HG03342 (cell line): ENCODE measurements around the gene CTBP2.

Experiments
- ATAC-seq: cut with Tn5 transposase; IDR thresholded peaks from one replicate; pipeline ENCODE4 v1.9.1; 2021; ENCODE audit warnings: mild to moderate bottlenecking, moderate library complexity; ENCODE audit not compliant: unreplicated experiment

Gene CTBP2

GRCh38 chr10:125159932-125160855, at the start of gene CTBP2:
Gene CTBP2 (minus strand): TSS chr10:125160563.
- no peak for ATAC-seq

- ATAC-seq, result no peak
Observed at GRCh38 chr10:125209591-125210355, 49.4 kb upstream of the CTBP2 start.

DNA sequence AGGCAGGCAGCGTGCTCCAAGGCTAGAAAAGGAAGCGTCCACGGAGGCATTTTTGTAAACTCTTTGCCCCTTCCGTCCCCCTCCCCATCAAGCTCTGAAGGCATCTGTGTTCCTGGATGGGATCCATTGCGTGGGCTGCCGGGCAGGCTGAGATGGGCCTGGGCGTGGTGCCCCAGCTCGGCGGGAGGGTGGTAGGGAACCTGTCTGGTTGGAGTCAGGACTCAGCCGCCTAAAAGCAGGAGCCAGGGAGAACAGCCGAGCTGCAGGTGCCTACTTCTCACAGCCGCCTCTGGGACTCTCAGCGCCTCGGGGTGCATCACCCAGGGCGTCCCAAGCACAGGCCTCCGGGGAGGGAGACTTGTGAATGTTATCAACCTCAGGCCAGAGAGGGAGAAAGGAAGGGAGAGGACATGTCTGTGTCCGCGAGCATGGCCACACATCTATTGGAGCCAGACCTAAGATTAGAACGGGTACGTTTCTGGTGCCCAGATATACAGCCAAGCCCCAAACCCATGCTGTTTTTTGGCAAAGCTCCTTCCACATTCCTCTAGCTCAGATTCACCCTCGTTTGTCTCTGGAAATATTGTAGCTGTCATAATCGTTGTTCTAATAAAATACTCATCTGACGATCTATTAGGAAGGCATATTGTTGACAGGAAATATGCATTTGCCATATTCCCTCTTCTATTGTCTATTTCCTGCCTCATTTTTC, 48.6 kb upstream of the CTBP2 start:
- no peak for ATAC-seq

GRCh38 chr10:125206623-125207022, 46.3 kb upstream of the CTBP2 start:
- no peak for ATAC-seq

DNA sequence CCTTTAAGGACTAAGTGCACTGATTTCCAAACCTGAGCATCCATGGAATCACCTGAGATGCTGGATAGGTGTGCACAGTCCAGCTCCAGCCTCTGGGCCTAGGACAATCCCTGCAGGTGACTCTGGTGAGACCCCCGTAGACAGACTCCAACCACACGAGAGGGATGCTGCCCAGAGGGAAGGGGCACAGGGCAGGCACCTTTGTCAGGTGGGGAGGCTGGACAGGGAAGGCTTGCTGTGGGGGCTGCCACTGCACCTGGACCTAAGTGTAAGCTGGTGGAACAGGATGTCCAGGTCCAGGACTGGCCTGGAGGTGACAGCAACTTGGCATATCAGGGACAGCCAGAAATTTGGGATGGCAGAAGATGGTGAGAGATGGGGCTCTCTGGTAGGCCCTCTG, 45.1 kb upstream of the CTBP2 start:
- no peak for ATAC-seq

DNA sequence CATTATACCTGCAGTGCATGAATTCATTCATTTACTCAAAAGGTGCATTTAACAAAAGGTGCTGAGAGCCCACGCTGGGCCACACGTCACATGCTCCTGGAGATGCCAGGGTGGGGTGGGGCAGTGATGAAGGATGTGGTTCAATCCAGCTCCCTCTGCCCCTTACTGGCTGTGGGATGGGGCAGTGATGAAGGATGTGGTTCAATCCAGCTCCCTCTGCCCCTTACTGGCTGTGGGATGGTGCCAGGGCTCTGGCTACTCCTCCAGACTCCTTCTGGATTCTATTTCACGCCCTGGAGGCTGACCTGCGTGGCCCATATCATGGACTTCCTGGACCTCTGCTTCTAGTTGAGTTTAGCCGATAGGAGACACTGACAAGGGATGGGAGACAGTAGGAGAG, 44.0 kb upstream of the CTBP2 start:
- no peak for ATAC-seq

- no peak for ATAC-seq
Observed at GRCh38 chr10:125203186-125203800, 42.9 kb upstream of the CTBP2 start.

DNA sequence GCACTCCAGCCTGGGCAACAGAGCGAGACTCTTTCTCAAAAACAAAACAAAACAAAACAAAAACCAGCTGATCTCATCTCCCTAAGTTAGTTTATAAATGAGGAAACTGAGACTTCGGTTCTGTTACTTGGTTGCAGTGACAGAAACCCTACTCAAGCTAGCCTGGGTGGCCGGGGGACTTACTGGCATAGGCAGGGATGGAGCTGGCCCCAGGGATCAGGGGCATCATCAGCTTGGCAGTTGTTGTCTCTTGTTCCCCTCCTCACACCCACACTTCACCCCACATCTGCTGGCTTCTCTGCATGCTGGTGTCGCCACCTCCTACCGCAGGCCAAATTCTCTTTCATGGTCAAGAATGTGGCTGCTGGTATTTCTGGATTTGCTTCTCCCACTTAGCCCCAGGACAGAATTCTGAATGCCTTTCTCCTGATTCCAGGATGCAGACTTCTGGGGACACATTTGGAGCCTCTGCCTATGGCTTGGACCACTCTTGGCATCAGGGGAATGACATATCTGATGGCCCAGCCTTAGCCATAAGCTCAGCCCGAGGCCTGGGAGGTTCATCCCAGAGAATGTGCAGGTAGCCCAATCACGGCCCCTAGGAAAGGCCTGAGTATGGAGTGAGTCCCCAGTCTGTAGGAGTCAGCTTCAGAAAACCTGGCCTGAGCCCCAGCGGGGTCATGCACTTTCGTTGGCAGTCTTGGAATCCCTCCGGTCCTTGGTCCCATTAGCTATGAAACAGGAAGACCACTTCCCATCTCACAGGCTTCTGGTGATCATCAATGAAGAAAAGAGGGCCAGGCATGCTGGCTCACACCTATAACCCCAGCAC, 41.6 kb upstream of the CTBP2 start:
- no peak for ATAC-seq

DNA sequence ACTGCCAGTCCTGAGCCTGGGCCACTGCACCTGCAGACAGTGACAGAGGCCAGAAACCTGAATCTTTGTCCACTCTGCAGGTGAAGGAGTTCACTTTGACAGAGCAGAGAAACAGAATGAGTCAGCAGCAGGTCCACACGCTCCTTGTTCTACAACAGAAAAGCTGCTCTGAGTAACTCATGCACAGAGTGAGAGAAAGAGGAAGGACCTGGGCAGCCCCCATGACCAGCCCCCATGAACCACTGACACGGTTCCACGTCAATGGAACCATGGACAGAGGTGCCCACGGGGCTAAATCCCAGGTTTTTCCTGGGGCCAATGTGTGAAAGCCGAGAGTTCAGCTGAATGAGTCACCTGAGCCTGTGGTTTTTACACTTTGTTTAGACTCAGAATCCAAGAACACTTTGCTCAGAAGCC, 40.8 kb upstream of the CTBP2 start:
- peak; percentile 92 for ATAC-seq

- no peak for ATAC-seq
Observed at GRCh38 chr10:125200396-125200795, 40.0 kb upstream of the CTBP2 start.

DNA sequence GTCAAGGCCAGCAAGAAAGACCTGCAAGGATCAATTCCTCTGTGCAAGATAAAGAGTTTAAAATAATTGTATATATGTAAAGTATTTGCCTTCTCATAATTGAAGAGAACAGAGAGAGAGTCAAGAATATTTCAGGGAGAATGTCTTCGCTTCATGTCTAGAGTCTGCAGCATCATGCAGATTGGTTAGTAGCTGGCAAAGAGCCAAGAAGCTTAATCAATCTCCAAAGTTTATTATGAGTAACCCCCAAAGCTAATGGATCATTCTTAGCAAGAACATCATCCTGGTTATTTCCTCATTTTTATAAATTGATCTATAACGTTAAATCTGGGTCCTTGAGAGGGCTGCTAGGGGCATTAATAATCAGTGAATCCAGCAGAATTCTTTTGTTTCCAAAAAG, 38.9 kb upstream of the CTBP2 start:
- ATAC-seq, result no peak

- no peak for ATAC-seq
Observed at GRCh38 chr10:125194814-125195213, 34.5 kb upstream of the CTBP2 start.

- no peak for ATAC-seq
Observed at GRCh38 chr10:125193306-125193877, 33.0 kb upstream of the CTBP2 start.

GRCh38 chr10:125192620-125193019, 32.3 kb upstream of the CTBP2 start:
- no peak for ATAC-seq

DNA sequence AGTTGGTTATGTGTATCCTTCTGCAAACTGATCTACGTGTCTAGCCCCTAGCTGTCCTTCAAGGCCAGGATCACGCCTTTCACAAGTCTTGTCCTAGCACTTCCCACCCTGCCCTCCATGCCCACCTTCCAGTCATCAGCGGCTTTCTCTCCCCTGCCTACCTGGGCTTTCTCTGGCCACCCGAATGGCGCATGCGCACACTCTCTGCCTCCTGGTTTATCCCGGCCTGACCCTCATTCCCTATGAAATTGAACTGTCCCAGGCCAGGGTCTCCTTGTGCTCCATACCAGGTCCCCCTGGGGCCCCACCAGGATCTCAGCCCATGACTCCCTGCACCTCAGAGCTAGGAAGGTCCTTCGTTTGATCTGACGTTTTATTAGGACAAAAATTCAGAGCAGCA, 31.6 kb upstream of the CTBP2 start:
- no peak for ATAC-seq

GRCh38 chr10:125190946-125191345, 30.6 kb upstream of the CTBP2 start:
- no peak for ATAC-seq

DNA sequence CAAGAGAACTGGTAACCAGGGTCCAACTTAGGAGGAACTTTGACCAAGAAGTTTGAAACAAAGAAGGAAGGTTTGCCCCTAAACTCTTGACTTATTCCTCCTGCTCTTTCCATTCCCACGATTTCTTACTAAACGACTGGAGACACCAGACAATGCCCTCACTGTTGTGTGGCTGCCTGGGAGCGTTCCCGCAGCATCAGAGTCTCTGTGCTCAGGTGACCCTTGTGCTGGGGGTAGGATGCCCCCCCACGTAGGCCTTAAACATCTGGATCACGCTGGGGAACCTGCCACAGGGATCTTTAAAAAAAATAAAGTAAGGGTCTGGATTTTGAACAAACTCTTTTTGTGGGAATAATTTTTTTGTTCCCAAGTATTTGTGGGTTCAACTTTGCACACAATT, 30.1 kb upstream of the CTBP2 start:
- ATAC-seq, result no peak

- ATAC-seq, result no peak
Observed at GRCh38 chr10:125189162-125189561, 28.8 kb upstream of the CTBP2 start.

DNA sequence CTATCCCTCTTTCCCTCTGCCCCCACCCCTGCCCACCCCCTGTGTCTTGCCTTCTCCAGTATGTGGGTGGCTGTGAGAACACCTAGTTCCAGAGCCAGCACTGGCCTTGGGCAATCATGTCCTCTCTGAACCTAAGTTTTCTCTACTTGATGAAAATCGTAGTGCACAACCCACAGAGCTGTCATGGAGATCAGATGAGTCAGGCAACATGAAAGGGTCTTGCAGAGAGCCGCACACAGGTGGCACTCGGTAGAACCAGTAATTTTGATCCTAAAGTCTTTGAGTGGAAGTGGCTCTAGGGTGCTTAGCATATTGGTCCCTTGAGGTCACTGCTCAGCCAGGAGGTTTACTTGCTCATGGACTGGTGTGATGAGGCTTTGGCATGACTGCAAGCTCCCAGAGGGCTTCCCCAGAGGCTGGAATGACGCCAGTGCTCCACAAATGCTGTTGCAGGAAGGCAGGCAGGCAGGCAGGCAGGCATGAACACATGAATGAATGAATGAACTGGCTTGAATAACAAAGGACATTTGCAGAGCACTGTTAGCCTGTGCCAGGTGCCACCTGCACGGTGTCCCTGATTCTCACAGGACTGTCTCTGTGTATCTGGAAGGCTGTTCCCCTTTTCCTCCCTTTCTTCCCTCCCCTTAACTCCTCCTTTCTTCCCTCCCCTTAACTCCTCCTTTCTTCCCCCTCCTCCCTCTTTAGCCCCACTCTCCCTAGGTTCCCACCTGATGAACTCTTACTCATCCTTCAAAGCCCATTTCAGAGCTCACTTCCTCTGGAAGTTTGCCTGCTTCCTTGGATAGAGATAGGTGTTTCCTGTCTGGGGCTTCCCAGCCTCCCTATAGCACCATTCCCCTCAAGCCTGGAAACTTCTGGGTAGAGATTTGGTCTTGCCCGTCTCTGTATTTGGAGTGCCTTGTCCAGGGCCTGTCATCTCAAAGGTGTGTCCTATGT, 27.2 kb upstream of the CTBP2 start:
- no peak for ATAC-seq
